GM18502 (cell line): ENCODE results near the gene HMX2.

Source experiments
- ATAC-seq: cut with Tn5 transposase; IDR thresholded peaks from one replicate; pipeline ENCODE4 v1.9.1; 2021; ENCODE audit warnings: mild to moderate bottlenecking; ENCODE audit not compliant: unreplicated experiment, poor library complexity

HMX2 gene, protein sequence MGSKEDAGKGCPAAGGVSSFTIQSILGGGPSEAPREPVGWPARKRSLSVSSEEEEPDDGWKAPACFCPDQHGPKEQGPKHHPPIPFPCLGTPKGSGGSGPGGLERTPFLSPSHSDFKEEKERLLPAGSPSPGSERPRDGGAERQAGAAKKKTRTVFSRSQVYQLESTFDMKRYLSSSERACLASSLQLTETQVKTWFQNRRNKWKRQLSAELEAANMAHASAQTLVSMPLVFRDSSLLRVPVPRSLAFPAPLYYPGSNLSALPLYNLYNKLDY

DNA sequence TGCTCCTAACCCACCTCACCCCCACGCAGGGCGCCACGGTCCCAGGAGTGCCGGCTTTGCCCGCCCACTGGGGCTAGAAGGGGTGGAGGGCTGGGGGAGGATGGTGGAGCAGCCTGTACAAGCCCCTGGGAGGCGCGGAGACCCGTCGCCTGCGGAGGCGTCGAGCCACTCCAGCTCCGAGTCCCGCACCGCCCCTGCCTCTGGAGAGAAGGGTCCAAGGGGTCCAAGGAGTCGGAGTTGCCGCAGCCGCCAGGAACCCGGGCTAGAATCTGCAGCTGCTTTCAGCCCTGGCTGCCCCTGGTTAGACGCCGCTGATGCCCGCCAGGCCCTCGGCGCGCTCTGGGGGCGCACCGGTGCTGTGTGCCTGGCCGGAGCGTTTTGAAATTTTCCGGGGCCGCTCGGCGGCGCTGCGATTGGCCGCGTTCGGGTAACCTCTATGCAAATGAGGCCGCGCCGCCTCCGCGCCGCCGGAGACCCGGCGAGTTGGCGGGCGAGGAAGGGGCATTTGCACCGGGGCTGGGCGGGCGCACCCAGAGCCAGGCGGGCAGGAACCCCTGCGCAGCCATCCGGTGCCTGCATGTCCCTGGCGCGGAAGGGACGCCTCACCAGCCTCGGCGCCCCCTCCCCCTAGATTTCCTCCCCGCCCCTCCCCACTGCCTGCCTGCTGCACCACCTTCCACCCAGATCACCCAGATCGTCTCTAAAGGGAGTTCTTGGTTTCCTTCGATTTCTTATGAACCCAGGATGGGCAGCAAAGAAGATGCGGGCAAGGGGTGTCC lies at the start of gene HMX2:
HMX2 (plus strand) TSS at position 502 of the 779 bp plus-strand sequence; CDS start at position 745, 243 bp downstream.
- no peak for ATAC-seq

GRCh38 chr10:123100030-123100762 lies 47.7 kb upstream of the HMX2 start:
- ATAC-seq: no peak

DNA sequence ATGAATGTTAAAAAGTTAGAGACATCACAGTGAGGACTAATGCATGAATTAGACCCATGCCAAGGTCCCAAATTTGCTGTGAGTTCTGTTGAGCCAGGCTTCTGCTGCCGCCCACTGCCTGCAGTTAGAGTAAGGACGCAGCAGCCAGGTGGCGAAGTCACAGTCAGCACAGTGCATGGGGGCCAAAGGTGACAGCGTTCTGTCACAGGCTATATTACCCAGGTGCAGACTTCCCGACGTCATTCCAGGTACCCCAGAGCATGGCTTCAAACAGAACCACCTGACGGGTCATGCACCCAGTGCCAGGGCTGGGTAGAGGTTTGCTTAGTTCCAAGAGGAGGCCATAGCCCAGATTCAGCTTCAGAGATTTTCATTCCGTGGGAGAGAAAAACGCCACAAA lies 46.1 kb upstream of the HMX2 start:
- no peak for ATAC-seq

DNA sequence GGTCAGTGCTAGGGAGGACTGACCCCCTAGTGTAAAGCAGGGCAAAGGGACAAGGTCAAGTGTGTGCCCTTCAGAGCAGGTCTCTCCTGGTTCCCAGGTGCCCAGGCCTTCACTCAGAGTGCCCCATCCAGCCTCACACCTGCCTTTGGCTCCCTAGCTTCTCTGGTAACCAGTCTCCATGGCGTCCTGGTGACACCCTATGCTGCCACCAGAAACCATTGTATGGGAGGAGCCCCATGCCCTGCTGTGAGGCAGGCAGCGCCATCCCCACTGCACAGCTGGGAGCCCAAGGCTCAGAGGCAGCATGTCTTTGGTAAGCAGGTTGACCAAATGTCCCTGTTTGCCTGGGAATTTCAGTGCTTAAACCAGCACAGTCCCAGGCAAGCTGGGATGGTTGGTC lies 45.3 kb upstream of the HMX2 start:
- no peak for ATAC-seq

GRCh38 chr10:123103944-123104343 lies 44.0 kb upstream of the HMX2 start:
- no peak for ATAC-seq

DNA sequence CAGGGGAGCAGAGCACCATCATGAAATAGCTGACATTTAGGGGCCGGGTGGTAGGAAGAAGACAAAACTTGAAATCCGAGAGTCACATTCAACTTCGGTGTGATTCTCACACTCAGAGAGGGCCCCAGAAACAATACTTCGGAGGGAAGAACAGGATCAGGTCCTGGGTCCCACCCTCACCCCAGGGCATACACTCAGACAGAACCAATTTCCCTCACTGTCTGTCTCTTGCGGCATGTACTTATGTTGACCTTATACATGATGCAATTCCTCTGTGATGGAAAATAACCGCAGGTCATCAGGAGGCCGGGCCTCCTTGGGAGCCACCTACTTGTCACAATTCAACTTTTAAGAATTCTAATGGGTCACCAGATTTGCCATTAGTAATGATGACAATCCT lies 38.5 kb upstream of the HMX2 start:
- no peak for ATAC-seq

DNA sequence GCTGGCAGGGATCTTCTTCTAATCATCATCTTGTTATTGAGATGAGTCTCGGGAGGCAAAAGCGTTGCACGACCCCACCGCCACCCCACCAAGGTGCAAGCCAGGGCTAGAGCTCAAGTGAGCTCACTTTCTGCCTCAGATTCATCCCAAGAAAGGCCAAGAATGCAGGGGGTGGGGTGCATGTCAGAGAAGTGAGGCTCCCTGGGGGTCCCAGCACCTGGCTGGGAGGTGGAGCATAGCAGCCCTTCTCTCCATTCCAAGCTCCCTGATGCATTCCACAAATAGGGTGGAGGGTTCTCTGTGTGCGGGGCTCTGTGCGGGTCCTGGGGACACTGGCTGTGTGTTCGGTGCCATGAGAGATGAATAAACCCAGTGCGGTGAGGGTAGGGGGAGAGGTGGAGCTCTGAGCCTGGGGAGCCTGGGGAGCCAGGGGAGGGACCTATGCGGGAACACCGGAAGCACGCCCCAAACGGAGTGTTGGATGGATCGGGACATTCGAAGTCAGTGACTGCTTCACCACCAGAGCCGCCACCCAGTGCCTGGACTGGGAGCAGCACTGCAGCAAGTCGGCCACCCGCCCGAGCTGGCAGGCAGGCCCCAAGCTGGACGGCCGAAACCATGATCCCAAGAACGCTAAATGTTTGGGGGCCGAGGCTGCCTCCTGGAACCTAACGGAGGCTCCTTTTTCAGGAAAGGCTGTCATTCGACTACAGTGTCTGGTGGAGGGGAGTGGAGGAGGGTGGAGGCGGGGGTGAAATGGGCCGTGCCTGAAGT lies 30.1 kb upstream of the HMX2 start:
- ATAC-seq: no peak

DNA sequence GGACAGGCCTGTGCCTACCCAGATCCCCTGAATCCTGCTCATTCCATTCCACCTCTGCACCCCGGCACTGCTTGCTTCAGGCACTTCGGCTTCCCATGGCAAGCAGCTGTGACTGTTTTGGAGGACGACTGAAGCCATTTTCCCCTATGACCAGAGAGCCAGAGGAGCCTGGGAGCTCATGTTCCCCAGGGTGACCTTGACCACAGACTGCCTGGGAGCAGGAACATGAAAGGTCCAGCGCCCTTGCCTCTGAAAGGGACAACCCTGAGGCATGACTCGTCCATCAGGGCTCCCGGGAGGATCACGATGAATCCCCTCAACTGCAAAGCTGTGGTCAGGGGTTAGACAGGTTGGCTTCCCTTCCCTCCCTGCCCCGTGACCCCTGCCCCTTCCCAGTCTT lies 28.9 kb upstream of the HMX2 start:
- no peak for ATAC-seq

DNA sequence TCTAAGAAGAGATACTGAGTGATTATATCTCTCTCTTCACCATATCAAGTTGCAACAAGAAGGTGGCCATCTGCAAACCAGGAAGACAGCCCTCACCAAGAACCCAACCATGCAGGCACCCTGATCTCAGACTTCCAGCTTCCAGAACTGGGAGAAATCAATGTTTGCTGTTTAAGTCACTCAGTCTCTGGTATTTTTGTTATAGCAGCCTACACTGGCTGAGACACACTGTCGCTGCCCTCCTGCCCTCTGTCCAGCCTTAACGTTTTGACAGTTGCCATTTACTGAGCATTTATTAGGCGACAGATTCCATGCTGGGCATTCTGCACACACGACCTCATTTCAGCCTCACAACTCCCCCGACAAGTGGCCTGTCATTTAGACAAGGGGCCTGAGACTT lies 21.7 kb upstream of the HMX2 start:
- no peak for ATAC-seq

DNA sequence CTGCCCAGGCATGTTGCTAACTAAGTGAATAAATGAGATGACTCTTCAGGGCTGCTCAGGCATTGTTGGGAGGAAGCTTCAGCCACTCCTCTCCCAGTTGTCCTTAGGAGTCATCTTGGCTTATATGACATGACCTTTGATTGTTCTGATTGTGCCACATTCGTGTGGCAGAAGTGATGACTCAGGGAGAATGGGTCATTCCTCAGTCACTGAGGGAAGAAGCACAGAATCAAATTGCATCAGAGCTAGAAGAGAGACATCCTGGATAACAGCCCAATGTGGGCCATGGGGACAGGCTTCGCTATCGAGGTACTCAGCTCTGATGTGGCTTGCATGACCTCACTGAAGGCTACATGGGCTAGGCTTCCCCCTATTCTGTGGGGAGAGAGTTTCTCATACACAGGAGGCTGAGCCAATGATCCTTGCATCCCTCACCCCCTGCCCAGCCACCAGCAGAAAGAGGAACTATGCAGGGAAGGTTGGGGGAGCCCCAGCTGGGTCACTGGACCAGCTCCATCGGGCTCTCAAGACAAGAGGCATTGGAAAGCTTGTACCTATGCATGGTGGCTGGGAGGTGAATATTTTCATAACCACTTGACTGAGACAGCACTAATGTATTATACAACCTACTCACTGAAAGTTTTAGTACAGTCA lies 18.2 kb upstream of the HMX2 start:
- no peak for ATAC-seq

- ATAC-seq: no peak
Measured at GRCh38 chr10:123132576-123133477, 15.1 kb upstream of the HMX2 start.

GRCh38 chr10:123133541-123134342 lies 14.2 kb upstream of the HMX2 start:
- ATAC-seq: no peak

GRCh38 chr10:123134343-123134914 lies 13.5 kb upstream of the HMX2 start:
- ATAC-seq: no peak

DNA sequence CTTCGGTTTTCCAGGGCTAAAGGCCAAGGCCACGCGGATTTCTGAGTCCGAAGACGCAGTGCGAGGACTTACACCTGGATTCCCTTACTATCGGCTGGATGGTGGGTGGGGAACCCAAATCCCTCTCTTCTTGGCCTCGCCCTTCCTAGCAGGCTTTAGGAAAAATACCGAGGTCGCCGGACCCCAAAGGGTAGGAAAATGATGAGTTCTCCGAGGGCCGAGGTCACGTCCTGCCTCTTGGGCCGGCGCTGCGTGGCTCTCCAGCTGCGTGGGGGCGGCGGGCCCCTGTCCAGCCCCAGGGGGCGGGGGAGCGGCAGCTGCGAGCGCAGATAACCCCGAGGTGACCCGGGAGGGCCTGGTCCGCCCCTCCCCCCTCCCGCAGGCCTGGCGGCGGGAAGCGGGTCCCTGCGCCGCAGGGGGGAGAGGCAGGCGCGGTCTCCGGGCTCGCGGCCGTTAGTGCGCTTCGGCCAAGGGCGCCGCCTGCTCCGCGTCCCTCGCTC lies 13.0 kb upstream of the HMX2 start:
- ATAC-seq: no peak

DNA sequence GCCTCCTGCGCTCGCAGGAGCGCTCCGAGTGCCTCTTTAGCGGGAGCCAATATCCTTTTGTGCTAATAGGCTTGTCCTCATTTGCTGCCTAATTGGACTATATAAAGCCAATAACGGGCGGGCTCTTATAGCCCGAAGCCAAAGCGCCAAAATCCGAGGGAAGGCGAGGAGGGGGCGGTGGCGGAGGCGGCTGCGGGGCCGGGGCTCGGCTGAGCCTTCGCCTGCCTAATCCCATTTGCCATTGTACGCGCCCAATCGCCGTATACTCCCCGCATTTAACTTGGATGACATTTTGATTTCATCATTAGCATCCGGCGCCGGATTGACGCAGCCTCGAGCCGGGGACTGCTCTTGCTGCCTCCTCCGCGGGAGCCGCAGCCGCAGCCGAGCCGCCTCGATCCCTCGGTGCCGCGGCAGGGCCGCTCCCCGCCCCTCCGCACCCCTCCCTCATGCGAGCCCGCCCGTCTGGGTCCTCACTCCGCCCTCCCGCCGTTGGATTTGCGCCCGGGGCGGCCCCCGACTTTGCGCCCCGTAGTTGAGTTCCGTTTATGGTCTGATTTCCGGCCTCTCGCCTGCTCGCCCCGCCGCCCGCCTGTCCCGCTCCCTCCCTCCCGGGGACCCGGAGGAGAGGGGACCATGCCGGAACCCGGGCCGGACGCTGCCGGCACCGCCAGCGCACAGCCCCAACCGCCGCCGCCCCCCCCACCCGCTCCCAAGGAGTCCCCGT lies 12.4 kb upstream of the HMX2 start, which contains the start of gene HMX3:
HMX3 (plus strand) TSS at position 556 of the 727 bp plus-strand sequence; CDS start at position 637, 81 bp downstream.
- ATAC-seq: peak; percentile 48

DNA sequence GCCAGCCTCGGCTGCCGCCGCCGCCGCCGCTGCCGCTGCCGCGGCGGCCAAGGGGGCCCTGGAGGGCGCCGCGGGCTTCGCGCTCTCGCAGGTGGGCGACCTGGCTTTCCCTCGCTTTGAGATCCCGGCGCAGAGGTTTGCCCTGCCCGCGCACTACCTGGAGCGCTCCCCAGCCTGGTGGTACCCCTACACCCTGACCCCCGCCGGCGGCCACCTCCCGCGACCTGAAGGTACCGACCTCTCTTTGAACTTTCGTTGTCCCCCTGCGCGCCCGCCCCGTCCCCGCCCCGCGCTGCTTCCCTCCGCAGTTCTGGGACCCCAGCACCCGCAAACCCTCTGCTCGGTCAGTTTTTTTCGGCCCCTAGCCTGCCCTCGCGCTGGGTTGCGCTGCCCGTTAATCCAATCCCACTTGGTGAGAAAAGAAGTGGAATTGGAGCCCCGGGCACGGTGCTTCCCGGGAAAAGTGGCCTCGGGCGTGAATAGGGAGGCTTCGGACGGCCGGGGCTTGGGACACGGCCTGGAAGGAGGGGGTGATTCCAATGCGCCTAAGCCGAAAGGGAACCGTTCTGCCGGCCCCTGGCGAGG lies 11.6 kb upstream of the HMX2 start:
- ATAC-seq: no peak
